Ovary (tissue), 3 donors: Measurements from ENCODE around the gene SMC5.

Source experiments
- POLR2A ChIP-seq: fragments of 450-650 bp; IDR thresholded peaks from one replicate; pipeline ENCODE4 v1.6.1; 2017; ENCODE audit warnings: antibody characterized with exemption, mild to moderate bottlenecking, moderate library complexity
- TF ChIP-seq, protein P1 (sequence below), 3 donors: fragments of 450-650 bp in 2 of 3; fragments of 200-600 bp in 1 of 3; IDR thresholded peaks; one replicate each; pipeline versions ENCODE4 v1.5.1 to v1.8.0; 2016 to 2022; ENCODE audit warnings: antibody characterized with exemption in 3 of 3, mild to moderate bottlenecking in 1 of 3
- donor health status: DM: no; HTN: no; CAD: no.

DNA sequence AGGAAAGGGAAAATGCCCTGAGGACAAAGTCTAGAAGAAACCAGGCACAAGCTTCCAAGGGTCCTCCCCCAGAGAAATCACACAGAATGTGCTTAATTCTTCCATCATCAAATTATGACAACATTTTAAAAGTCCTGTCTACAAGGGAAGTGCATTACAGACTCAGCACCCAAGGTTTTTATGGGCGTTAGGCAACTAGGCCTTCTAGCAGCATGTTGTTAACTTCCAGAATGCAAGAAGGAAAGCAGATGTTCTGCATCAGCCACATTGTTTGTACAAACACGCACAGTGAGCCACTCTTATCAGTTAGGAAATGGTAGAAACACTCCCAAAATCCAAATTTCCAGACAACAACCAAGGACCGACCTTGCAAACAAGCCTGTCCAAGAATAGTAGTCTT, 26.5 kb downstream of the SMC5 start:
- TF ChIP-seq, protein P1, sequence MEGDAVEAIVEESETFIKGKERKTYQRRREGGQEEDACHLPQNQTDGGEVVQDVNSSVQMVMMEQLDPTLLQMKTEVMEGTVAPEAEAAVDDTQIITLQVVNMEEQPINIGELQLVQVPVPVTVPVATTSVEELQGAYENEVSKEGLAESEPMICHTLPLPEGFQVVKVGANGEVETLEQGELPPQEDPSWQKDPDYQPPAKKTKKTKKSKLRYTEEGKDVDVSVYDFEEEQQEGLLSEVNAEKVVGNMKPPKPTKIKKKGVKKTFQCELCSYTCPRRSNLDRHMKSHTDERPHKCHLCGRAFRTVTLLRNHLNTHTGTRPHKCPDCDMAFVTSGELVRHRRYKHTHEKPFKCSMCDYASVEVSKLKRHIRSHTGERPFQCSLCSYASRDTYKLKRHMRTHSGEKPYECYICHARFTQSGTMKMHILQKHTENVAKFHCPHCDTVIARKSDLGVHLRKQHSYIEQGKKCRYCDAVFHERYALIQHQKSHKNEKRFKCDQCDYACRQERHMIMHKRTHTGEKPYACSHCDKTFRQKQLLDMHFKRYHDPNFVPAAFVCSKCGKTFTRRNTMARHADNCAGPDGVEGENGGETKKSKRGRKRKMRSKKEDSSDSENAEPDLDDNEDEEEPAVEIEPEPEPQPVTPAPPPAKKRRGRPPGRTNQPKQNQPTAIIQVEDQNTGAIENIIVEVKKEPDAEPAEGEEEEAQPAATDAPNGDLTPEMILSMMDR (IDR thresholded peaks at IDR 0.05) = no peak
- TF ChIP-seq POLR2A = no peak
